HEK293 (cell line): ENCODE results near the gene VN1R2.
"Not testable (repeated sequence)": the region's sequence is repeated elsewhere in the genome, so short reads cannot be mapped to it uniquely, and the experiment has no call there.

Experiments
- CTCF ChIA-PET: fragments of 350-600 bp; formaldehyde crosslinking; extraction: SDS; loops from one replicate; lab custom pipeline; 2021; ENCODE audit warnings: antibody characterized with exemption; lab: Yijun Ruan, JAX
- POLR2A ChIA-PET: fragments of 300-600 bp; formaldehyde crosslinking; extraction: SDS; loops from one replicate; lab custom pipeline; 2020; ENCODE audit warnings: antibody characterized with exemption, inconsistent platforms; lab: Yijun Ruan, JAX
- H3K27ac ChIP-seq: fragments of 200-500 bp; sonication (Bioruptor generic); 2 replicates; pipeline ENCODE4 v1.5.1; 2014; ENCODE audit warnings: low read depth, low read length, control low read depth, inconsistent platforms; ENCODE audit errors: extremely low read depth
- H3K36me3 ChIP-seq, 2 experiments: fragments of 200-500 bp in 1 of 2; sonication (Bioruptor generic) in 1 of 2; 1 replicate in 1 of 2; 2 replicates in 1 of 2; pipeline ENCODE4 v1.5.1; 2014 to 2017; ENCODE audit warnings: inconsistent platforms in 2 of 2, low read length in 2 of 2; ENCODE audit not compliant: control insufficient read depth in 2 of 2, insufficient read depth in 1 of 2
- H3K4me1 ChIP-seq: fragments of 200-500 bp; sonication (Bioruptor generic); 2 replicates; pipeline ENCODE4 v1.5.1; 2014; ENCODE audit warnings: mild to moderate bottlenecking, low read length, inconsistent platforms; ENCODE audit not compliant: control insufficient read depth, insufficient read depth
- H3K4me3 ChIP-seq: 2 replicates; pipeline ENCODE4 v1.5.1; 2011; ENCODE audit warnings: low read depth, mild to moderate bottlenecking, control low read depth, low read length, moderate library complexity
- H3K9me3 ChIP-seq: fragments of 200-500 bp; sonication (Bioruptor generic); 2 replicates; pipeline ENCODE4 v1.5.1; 2014; ENCODE audit warnings: low read depth, low read length, inconsistent platforms; ENCODE audit not compliant: control insufficient read depth, insufficient read depth
- BCL11B ChIP-seq: fragments of 450-650 bp; formaldehyde crosslinking; IDR thresholded peaks from 2 replicates; pipeline ENCODE4 v1.5.1; 2016; ENCODE audit warnings: low read depth, missing biosample characterization, missing genetic modification characterization
- GLIS2 ChIP-seq: fragments of 450-650 bp; formaldehyde crosslinking; IDR thresholded peaks from 2 replicates; pipeline ENCODE4 v1.5.1; 2016; ENCODE audit warnings: missing biosample characterization, missing genetic modification characterization
- IKZF3 ChIP-seq: fragments of 450-650 bp; IDR thresholded peaks from 2 replicates; pipeline ENCODE4 v1.5.0; 2018; ENCODE audit warnings: missing biosample characterization, mild to moderate bottlenecking, missing genetic modification characterization, moderate library complexity
- SETDB1 ChIP-seq: IDR thresholded peaks from one replicate; pipeline ENCODE4 v1.6.1; 2017; ENCODE audit warnings: mild to moderate bottlenecking, low read length, moderate library complexity, mixed read lengths; ENCODE audit not compliant: insufficient read length
- YY1 ChIP-seq: fragments of 450-650 bp; formaldehyde crosslinking; IDR thresholded peaks from 2 replicates; pipeline ENCODE4 v1.5.1; 2018; ENCODE audit warnings: missing biosample characterization, missing genetic modification characterization
- ZFHX2 ChIP-seq: fragments of 450-650 bp; formaldehyde crosslinking; conservative IDR thresholded peaks from 2 replicates; pipeline ENCODE4 v1.5.1; 2016; ENCODE audit warnings: missing biosample characterization, missing genetic modification characterization
- ZFP69B ChIP-seq: fragments of 450-650 bp; formaldehyde crosslinking; IDR thresholded peaks from 2 replicates; pipeline ENCODE4 v1.5.1; 2016; ENCODE audit warnings: missing biosample characterization, missing genetic modification characterization
- ZNF121 ChIP-seq: fragments of 450-650 bp; formaldehyde crosslinking; IDR thresholded peaks from 2 replicates; pipeline ENCODE4 v1.5.1; 2016; ENCODE audit warnings: missing biosample characterization, missing genetic modification characterization
- ZNF148 ChIP-seq: fragments of 450-650 bp; formaldehyde crosslinking; IDR thresholded peaks from 2 replicates; pipeline ENCODE4 v1.5.0; 2017; ENCODE audit warnings: missing biosample characterization, missing genetic modification characterization, borderline replicate concordance
- ZNF169 ChIP-seq: fragments of 450-650 bp; formaldehyde crosslinking; IDR thresholded peaks from 2 replicates; pipeline ENCODE4 v1.5.1; 2016; ENCODE audit warnings: missing biosample characterization, missing genetic modification characterization
- ZNF175 ChIP-seq: fragments of 450-650 bp; formaldehyde crosslinking; IDR thresholded peaks from 2 replicates; pipeline ENCODE4 v1.5.1; 2016; ENCODE audit warnings: missing biosample characterization, missing genetic modification characterization
- ZNF274 ChIP-seq, 2 experiments: fragments of 200-500 bp in 1 of 2; fragments of 450-650 bp in 1 of 2; sonication (Bioruptor generic) in 1 of 2; formaldehyde crosslinking in 1 of 2; IDR thresholded peaks; 2 replicates each; pipeline versions ENCODE4 v1.5.1 to v1.6.1; 2014 to 2016; ENCODE audit warnings: borderline replicate concordance in 1 of 2, inconsistent platforms in 1 of 2, low read length in 1 of 2, missing biosample characterization in 1 of 2, missing genetic modification characterization in 1 of 2
- ZNF362 ChIP-seq: fragments of 450-650 bp; formaldehyde crosslinking; IDR thresholded peaks from 2 replicates; pipeline ENCODE4 v1.5.1; 2016; ENCODE audit warnings: missing biosample characterization, missing genetic modification characterization
- ZNF404 ChIP-seq: fragments of 450-650 bp; formaldehyde crosslinking; IDR thresholded peaks from 2 replicates; pipeline ENCODE4 v1.5.1; 2017; ENCODE audit warnings: missing biosample characterization, missing genetic modification characterization
- ZNF416 ChIP-seq: fragments of 450-650 bp; formaldehyde crosslinking; IDR thresholded peaks from 2 replicates; pipeline ENCODE4 v1.5.1; 2016; ENCODE audit warnings: missing biosample characterization, missing genetic modification characterization
- ZNF585B ChIP-seq: fragments of 450-650 bp; formaldehyde crosslinking; IDR thresholded peaks from 2 replicates; pipeline ENCODE4 v1.5.1; 2016; ENCODE audit warnings: missing biosample characterization, missing genetic modification characterization
- ZNF747 ChIP-seq: fragments of 450-650 bp; formaldehyde crosslinking; IDR thresholded peaks from 2 replicates; pipeline ENCODE4 v1.5.1; 2016; ENCODE audit warnings: missing biosample characterization, missing genetic modification characterization
- ZNF768 ChIP-seq: fragments of 450-650 bp; formaldehyde crosslinking; IDR thresholded peaks from 2 replicates; pipeline ENCODE4 v1.5.1; 2018; ENCODE audit warnings: missing biosample characterization, mild to moderate bottlenecking, missing genetic modification characterization
- ZSCAN18 ChIP-seq: fragments of 450-650 bp; formaldehyde crosslinking; IDR thresholded peaks from 2 replicates; pipeline ENCODE4 v1.5.1; 2016; ENCODE audit warnings: missing biosample characterization, missing genetic modification characterization

VN1R2 gene

GRCh38 chr19:53257715-53258342 lies at the start of gene VN1R2:
TSS of gene VN1R2 (plus strand) at chr19:53258292. CDS start at chr19:53258376, 84 bp downstream.
- POLR2A ChIA-PET, H3K27ac ChIP-seq, H3K9me3 ChIP-seq, H3K4me3 ChIP-seq, H3K4me1 ChIP-seq, CTCF ChIA-PET, H3K36me3 ChIP-seq: not testable (repeated sequence)

GRCh38 chr19:53211554-53211953 lies 46.5 kb upstream of the VN1R2 start:
- H3K9me3 ChIP-seq, H3K27ac ChIP-seq, CTCF ChIA-PET, POLR2A ChIA-PET, H3K4me1 ChIP-seq, H3K4me3 ChIP-seq, H3K36me3 ChIP-seq: not testable (repeated sequence)

- no peak overlapping the region for H3K4me3 ChIP-seq
- TF ChIP-seq ZNF362 (no peak), ZNF274 (IDR thresholded peaks at IDR 0.05; ENCODE audit: low read length) (peak; percentile 17; the same call in 1 of the 2 replicates), ZNF274 (tag by site-specific recombination; IDR thresholded peaks at IDR 0.05; ENCODE audit: borderline replicate concordance) (no peak; the same call in 1 of the 2 replicates), ZNF404 (tag by site-specific recombination) (no peak), SETDB1 (peak; percentile 48), ZSCAN18 (tag by site-specific recombination) (no peak), GLIS2 (tag by site-specific recombination) (no peak), ZNF175 (tag by site-specific recombination) (no peak), IKZF3 (tag by site-specific recombination) (no peak)
- TF ChIP-seq, all 188 proteins: peak for 2
- POLR2A ChIA-PET, result no interaction called here
Observed at GRCh38 chr19:53212703-53213320, 45.3 kb upstream of the VN1R2 start.

GRCh38 chr19:53222716-53223115 lies 35.4 kb upstream of the VN1R2 start:
- not testable (repeated sequence) for H3K9me3 ChIP-seq

More at GRCh38 chr19:53212703-53213320, 45.3 kb upstream of the VN1R2 start:
- CTCF ChIA-PET, result no interaction called here
- Histone ChIP-seq H3K36me3 (no peaks in the 10 kb centered on the region), H3K4me1 (no peaks in the 10 kb centered on the region), H3K9me3 (no peaks in the 10 kb centered on the region; the same call in 1 of the 2 replicates), H3K27ac (no peak overlapping the region)

GRCh38 chr19:53224606-53225005 lies 33.5 kb upstream of the VN1R2 start:
- ChIA-PET CTCF (no interaction called here), POLR2A (no interaction called here)
- no peaks in the 10 kb centered on the region; the same call in 1 of the 2 replicates for H3K9me3 ChIP-seq
- H3K4me1 ChIP-seq, result no peaks in the 10 kb centered on the region
- H3K27ac ChIP-seq, result no peak overlapping the region
- no peak overlapping the region for H3K4me3 ChIP-seq
- H3K36me3 ChIP-seq, result no peaks in the 10 kb centered on the region
- no peak for TF ChIP-seq ZNF148
- no peak for TF ChIP-seq ZFP69B (tag by site-specific recombination)
- TF ChIP-seq ZFHX2 (tag by site-specific recombination), result no peak
- no peak for TF ChIP-seq BCL11B
- no peak for TF ChIP-seq ZNF747 (tag by site-specific recombination)
- no peak for TF ChIP-seq ZNF169 (tag by site-specific recombination)
- no peak for TF ChIP-seq YY1 (tag by site-specific recombination)
- no peak for TF ChIP-seq ZNF121 (tag by site-specific recombination)
- TF ChIP-seq ZNF416 (tag by site-specific recombination), result no peak
- no peak for TF ChIP-seq ZNF585B (tag by site-specific recombination)
- no peak for TF ChIP-seq ZNF768 (tag by site-specific recombination)

More at GRCh38 chr19:53222716-53223115, 35.4 kb upstream of the VN1R2 start:
- H3K4me1 ChIP-seq, H3K36me3 ChIP-seq, POLR2A ChIA-PET, CTCF ChIA-PET, H3K4me3 ChIP-seq, H3K27ac ChIP-seq: not testable (repeated sequence)
